Measurements from ENCODE around the gene NPEPPS. TPM values are rescaled to one million over a fixed set of nuclear protein-coding genes. Genes with fewer than 3 reads are reported as not detected.
A peak's percentile ranks its signal among the peaks of the same experiment; 100 is the strongest.
"Not testable (repeated sequence)": the region's sequence is repeated elsewhere in the genome, so short reads cannot be mapped to it uniquely, and the experiment has no call there.

The NPEPPS gene
- 73.4 and 92.3 TPM in 2 replicates for total RNA-seq (2014; rRNA removed)
- 98.0 TPM for polyA plus RNA-seq (2012)

DNA sequence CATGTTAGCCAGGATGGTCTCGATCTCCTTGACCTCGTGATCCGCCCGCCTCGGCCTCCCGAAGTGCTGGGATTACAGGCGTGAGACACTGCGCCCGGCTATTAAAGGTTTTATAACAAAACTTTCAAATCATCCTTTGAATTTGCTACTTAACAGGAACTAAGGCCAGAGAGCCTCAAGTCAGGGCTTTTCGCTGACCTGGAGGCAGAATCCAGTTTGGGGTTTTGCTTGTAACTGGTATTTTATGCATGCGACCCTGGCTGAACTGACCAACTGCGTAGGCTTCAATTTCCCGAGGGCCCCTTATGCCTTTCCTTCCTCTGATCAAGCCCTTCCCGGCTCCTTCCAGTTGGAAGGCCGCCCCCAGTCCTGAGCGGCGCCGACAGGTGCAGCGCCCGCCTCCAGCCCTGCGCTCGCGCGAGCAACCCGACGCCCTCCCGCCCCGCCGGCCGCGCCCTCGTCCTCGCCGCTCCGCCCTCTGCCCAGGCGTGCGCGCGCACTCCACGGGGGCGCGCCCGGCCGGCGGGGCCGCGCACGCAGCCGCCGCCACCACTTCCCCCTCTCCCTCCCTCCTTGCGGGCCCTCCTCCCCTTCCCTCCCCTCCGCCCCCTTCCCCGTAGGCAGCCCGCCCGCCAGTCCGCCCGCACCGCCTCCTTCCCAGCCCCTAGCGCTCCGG lies at the start of gene NPEPPS:
Gene NPEPPS, plus strand, starts transcription at position 552 of the 676 bp plus-strand sequence. CDS start 193 bp downstream, outside the sequence.
- peak; percentile 82 for DNase-seq (ENCODE audit: low read depth)

GRCh38 chr17:47491841-47492212 lies 39.1 kb upstream of the NPEPPS start:
- DNase-seq (ENCODE audit: low read depth) = not testable (repeated sequence)

DNA sequence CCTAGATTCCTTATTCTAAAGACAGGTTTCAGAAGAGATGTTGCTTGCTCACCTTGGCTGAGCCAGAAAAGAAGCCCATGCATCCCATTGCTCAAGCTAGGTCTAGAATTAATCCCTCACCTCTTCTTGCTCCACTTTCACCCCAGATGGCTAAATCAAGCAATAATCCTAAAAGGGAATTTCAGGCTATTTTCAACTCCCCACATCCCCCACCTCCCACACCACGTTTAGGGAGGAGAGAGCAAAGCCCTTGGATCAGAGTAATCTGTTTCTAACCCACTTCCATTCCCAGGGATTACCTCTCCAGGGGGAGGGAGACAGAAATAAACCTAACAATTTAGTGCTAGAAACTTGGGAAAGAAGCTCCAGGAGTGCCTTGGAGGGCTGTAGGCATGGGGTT lies 31.8 kb upstream of the NPEPPS start:
- DNase-seq (ENCODE audit: low read depth) = not testable (repeated sequence)

- not testable (repeated sequence) for DNase-seq (ENCODE audit: low read depth)
These were observed 31.4 kb upstream of the NPEPPS start for GRCh38 chr17:47499494-47499893.

DNA sequence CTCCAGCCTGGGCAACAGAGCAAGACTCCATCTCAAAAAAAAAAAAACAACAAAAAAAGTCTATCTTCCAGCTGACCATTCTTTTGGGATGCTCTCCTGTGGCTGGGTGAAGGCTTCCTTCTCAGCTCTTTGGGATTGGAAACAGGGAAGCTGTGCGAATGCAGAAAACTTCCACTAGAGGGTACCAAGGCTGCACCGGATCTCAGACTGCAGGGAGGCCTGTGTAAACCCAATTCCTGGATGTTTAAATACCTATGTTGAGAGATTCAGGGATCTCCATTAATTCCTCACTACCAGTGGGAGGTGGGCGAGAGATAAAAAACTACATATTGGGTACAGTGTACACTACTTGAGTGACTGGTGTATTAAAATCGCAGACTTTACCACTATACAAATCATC lies 30.3 kb upstream of the NPEPPS start:
- peak; percentile 58 for DNase-seq (ENCODE audit: low read depth)

GRCh38 chr17:47502122-47502731 lies 28.7 kb upstream of the NPEPPS start:
- DNase-seq (ENCODE audit: low read depth) = peak; percentile 90

DNA sequence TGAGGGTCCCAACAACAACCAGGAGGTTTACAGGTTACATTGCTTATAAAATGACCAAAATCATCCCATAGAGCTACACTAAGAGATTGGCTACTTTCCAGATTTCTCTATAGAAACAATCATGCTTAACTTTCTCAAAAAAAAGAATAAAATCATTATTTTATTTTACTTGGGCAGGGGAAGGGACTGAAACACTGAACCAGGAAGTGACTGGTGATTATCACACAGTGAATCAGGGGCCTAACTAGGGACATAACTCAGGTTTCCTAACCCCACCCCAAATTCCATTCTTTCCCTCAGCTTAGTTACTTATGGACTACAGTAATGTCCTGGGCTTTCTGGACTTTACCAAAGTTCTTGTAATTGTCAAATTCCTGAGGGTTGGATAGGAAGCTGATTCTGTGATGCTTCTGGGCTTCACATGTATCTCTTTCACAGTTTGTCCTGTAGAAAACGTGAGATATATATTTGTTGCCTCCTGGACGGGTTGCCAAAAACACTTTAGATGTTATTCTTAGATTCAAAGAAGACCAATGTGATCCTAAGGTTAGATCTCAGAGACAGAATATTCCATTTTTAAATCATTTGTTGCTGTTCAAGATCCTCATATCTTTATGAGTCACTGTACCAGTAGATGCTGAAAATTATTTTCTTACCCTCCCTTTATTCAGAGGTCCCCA lies 28.0 kb upstream of the NPEPPS start:
- peak; percentile 81 for DNase-seq (ENCODE audit: low read depth)

DNA sequence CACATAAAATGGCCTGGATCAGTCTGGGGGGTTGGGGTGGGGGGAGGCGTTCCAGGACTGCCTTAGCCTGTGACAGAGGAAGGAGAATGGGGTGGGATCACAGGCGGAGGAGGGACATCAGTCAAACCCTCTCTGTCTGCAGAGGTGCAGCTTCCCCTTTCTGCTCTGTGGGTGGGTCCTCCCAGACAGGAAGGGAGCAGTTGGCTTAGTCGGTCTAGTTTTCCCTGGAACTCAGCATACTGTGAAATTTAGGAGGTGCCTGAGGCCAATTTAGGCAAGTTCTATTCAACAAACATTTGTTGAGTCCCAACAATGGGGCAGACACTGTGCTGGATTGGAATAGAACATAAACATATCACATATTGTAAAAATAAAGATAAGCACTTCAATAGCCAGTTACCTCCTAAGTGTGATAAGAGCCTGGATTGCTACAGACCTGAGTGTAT lies 19.2 kb upstream of the NPEPPS start:
- DNase-seq (ENCODE audit: low read depth) = not testable (repeated sequence)

- DNase-seq (ENCODE audit: low read depth) = peak; percentile 31
These were observed 17.6 kb upstream of the NPEPPS start for GRCh38 chr17:47513301-47513700.

DNA sequence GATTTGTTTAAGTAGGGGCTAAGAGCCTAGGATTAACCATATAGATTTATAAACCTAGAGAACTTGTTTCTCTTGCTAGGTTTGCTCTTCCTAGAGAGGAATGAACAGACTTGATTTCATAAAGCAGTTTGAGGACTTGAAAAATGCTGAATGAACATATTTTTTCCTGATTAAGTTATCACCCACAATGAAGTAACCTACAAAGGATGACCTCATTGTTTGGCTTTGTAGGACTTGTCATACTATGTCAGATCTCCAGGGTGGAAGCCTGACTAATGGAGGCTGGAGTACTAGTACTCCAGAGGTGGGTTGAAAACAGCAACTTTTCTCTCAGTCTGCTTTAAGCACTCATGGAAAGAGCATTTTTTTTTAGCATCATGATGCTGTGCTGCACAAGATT lies 12.0 kb upstream of the NPEPPS start:
- DNase-seq (ENCODE audit: low read depth) = not testable (repeated sequence)

DNA sequence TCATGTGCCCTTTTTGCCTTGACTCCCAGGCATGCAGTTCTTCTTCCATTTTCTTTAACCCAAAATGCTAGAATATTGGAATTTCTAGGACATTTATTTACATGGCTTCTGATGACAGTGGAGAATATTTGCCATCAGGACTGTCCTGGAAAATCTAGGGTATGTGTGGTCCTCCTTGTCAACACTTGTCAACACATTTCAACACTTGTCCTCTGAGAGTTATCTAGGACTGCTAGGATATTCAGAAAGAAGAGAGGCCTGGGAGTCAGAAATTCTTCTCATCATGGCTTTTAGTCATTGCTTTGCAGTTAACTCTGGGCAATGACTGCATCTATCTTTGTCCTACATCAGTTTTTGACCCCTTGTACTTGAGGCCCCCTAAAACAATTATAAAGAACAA lies 11.5 kb upstream of the NPEPPS start:
- not testable (repeated sequence) for DNase-seq (ENCODE audit: low read depth)

DNA sequence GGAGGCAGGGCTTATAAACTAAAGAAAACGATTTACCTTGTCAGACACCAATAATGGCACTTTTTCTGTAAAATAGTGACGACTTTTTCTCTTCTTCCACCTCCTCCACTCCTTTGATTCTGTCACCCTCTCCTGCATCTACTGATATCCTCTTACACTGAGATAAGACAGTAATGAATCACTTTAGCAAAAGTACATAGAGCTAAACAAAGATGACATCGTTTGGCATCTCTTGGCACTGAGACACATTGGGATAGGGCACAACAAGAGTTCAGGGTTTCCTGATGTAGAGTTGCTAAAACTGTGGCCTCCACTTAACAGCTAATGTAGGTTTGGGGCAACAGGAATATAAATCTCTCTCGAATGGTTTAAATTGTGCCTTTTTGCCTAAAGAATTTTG lies 10.6 kb upstream of the NPEPPS start:
- not testable (repeated sequence) for DNase-seq (ENCODE audit: low read depth)

DNA sequence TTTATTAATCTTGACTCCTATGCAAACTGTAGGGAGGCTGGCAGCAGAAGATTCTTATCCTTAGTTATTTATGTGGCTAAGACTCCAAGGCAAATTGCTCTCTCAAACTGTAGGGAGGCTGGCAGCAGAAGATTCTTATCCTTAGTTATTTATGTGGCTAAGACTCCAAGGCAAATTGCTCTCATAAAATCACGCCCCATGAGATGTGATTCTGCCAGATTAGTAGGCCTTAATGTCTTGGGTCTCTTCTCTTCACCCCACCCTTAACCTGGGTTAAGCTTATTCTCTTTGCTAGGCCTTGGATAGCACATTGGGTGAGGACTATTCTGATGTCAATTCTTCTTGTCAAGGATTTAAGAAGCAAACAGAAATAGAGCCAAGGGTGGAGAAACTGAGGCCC lies 9.5 kb upstream of the NPEPPS start:
- DNase-seq (ENCODE audit: low read depth) = not testable (repeated sequence)

DNA sequence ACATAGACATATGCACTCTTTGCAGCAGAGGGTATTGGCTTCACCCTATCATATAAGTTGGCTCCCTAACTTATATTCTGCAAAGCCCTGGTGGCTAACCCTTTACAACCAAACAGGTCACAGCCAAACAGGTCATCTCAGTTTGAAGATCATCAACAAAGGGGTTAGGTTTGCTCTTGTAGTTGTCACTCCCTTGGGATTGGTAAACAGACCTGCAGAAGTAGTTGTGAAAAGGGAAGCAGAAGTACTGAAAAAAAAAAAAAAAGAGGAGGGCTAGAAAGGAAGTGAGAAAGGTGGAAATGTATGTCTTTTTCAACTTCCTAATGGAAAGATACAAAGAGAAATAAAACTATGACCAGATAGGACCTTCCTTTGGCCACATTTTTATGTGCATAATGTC lies 8.6 kb upstream of the NPEPPS start:
- not testable (repeated sequence) for DNase-seq (ENCODE audit: low read depth)

DNA sequence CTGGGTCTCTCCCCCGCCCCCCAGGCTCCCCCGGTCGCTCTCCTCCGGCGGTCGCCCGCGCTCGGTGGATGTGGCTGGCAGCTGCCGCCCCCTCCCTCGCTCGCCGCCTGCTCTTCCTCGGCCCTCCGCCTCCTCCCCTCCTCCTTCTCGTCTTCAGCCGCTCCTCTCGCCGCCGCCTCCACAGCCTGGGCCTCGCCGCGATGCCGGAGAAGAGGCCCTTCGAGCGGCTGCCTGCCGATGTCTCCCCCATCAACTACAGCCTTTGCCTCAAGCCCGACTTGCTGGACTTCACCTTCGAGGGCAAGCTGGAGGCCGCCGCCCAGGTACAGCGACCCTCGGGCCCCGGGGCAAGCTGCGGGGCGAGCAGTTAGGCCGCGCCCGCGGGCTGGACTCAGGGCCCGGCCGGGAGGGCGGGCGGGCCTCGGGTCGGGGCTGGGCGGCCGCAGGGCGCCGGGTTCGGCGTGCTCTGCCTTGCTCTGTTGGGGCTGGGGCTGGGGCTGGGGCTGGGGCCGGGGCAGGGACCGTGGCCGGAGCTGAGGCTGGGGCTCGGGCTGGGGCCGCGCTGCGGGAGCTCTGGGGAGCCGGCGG lies 419 bp downstream of the NPEPPS start:
- not testable (repeated sequence) for DNase-seq (ENCODE audit: low read depth)

- not testable (repeated sequence) for DNase-seq (ENCODE audit: low read depth)
These were observed 8.2 kb downstream of the NPEPPS start for GRCh38 chr17:47539085-47539484.

DNA sequence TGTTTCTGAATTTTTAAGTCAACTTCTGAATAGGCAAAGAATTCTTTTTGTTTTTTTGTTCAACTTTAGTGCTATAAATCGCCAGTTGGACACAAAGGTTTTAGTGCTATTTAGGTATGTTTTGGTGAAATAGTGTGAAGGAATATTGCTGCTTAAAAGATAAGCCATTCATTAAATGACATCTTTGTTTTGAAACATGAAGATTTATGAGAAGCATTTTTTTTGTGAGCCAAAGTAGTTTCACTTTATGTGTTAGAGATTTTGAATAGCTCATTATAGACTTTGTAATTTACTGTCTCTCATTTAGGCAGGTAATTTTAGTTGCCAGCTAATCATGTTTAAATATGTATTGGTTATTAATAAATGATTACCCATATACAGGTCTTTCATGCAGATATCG lies 10.8 kb downstream of the NPEPPS start:
- not testable (repeated sequence) for DNase-seq (ENCODE audit: low read depth)

- not testable (repeated sequence) for DNase-seq (ENCODE audit: low read depth)
These were observed 13.4 kb downstream of the NPEPPS start for GRCh38 chr17:47544327-47544726.

DNA sequence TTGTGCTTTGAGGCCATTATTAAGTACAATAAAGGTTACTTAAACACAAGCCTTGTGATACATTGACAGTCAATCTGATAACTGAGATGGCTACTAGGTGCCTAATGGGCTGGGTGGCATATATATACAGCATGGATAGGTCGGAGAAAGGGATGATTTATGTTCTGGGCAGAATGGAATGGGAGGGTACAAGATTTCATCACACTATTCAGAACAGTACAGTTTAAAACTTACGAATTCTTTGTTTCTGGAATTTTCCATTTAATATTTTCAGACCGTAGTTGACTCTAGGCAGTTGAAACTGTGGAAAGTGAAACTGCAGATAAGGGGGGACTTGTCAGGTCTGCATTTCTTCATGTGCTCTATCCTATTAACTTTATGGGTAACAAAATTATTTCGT lies 23.8 kb downstream of the NPEPPS start:
- not testable (repeated sequence) for DNase-seq (ENCODE audit: low read depth)

GRCh38 chr17:47556108-47556507 lies 25.2 kb downstream of the NPEPPS start:
- DNase-seq (ENCODE audit: low read depth) = not testable (repeated sequence)

- not testable (repeated sequence) for DNase-seq (ENCODE audit: low read depth)
These were observed 29.7 kb downstream of the NPEPPS start for GRCh38 chr17:47560517-47561043.
